Lung (tissue), 12 donors: ENCODE results near the gene TMEM30B. TPM values are rescaled to one million over a fixed set of nuclear protein-coding genes. Genes with fewer than 3 reads are reported as not detected.

Experiments
- ATAC-seq: fragments of 200-7000 bp; cut with Tn5 transposase; one replicate; pipeline ENCODE4 v1.9.1; 2020; ENCODE audit warnings: moderate number of reproducible peaks; ENCODE audit not compliant: insufficient read depth, low FRiP score
- DNase-seq, 3 donors: peaks; one replicate each; pipeline ENCODE4 v3.0.0-alpha.2; 2013 to 2017
- H3K27ac ChIP-seq, 2 donors: one replicate each; pipeline ENCODE4 v1.5.1; 2013; ENCODE audit warnings: mild to moderate bottlenecking in 2 of 2, moderate library complexity in 2 of 2, control low read depth in 1 of 2, inconsistent platforms in 1 of 2, low read depth in 1 of 2, low read length in 1 of 2
- H3K27me3 ChIP-seq, 3 donors: one replicate each; pipeline ENCODE4 v1.5.1; 2013; ENCODE audit warnings: low read length in 2 of 3; ENCODE audit not compliant: control insufficient read depth in 3 of 3, insufficient read depth in 3 of 3
- H3K36me3 ChIP-seq, 4 donors: one replicate each; pipeline ENCODE4 v1.5.1; 2013; ENCODE audit warnings: low read length in 4 of 4, mild to moderate bottlenecking in 1 of 4, moderate library complexity in 1 of 4; ENCODE audit not compliant: control insufficient read depth in 4 of 4, insufficient read depth in 4 of 4
- H3K4me1 ChIP-seq, 5 donors: one replicate each; pipeline ENCODE4 v1.5.1; 2013; ENCODE audit warnings: low read length in 5 of 5, mild to moderate bottlenecking in 2 of 5, moderate library complexity in 1 of 5; ENCODE audit not compliant: control insufficient read depth in 5 of 5, insufficient read depth in 5 of 5
- H3K4me3 ChIP-seq: one replicate; pipeline ENCODE4 v1.5.1; 2013; ENCODE audit warnings: mild to moderate bottlenecking, control low read depth, moderate library complexity
- H3K9ac ChIP-seq, 2 donors: one replicate each; pipeline ENCODE4 v1.5.1; 2013; ENCODE audit warnings: low read length in 2 of 2, control low read depth in 1 of 2; ENCODE audit not compliant: insufficient read depth in 1 of 2
- H3K9me3 ChIP-seq, 4 donors: one replicate each; pipeline ENCODE4 v1.5.1; 2013; ENCODE audit warnings: low read length in 3 of 4, mild to moderate bottlenecking in 1 of 4, moderate library complexity in 1 of 4; ENCODE audit not compliant: control insufficient read depth in 4 of 4, insufficient read depth in 3 of 4
- WGBS, 2 donors: extraction: QIAGEN DNeasy Blood & Tissue Kit; methylation state at CpG; one replicate each; pipeline ENCODE4 v1.1.7; 2013; 5-methylcytosine and 5-hydroxymethylcytosine counted together
- polyA plus RNA-seq, 2 donors: library from polyadenylated mRNA; stranded (reverse); fragments of 200-250 nt; gene quantifications; one replicate each; pipeline ENCODE4 v1.2.1, GENCODE V29; 2013
- total RNA-seq, 2 donors: library from RNA; depleted of rRNA in 1 of 2; stranded (reverse); fragments of >200 nt in 1 of 2; gene quantifications; one replicate each; pipeline ENCODE4 v1.2.1, GENCODE V29; 2014 to 2021
- TF ChIP-seq, protein P1 (sequence below): IDR thresholded peaks from 2 replicates; pipeline ENCODE4 v1.5.1; 2012; ENCODE audit warnings: mild to moderate bottlenecking; ENCODE audit errors: control extremely low read depth, extremely low read depth
- donor health status: control.
- donor health status: control.
- donor health status: Bipolar disorder and iron deficiency.
- donor health status: healthy.
- donor health status: DM: yes; HTN: yes; CAD: no.

Gene TMEM30B
- total and polyA plus RNA-seq, 4 donors, result 14.4 to 24.3 (median 20.1) TPM

DNA sequence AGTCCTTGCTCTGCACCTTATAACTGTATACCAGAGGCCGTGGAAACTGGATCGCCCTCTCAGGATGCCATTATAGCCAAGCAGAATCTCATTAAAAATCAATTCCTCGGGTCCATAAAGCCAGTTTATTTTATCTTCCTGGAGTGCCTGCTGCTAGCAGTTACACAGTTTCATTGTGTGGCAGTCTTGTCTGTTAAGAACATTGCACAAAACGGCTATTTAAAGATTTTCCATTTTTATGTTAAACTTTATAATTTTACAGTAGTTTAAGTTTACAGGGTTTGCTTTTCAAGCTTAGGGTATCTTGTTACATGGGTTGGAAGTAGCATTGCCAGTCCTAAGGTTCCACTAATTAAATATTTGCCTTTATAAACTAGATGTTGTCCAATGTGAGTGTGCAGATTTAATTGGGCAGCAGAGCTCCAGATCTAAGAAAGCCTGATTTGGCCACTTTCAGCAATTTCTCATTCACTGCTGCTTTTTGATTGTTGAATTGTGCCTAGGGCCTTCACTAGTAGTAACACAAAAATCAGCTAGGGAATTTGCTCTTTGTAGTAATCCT is 17.0 kb downstream of the TMEM30B start:
- DNase-seq (peak in 1 of 3 donors; percentile 10), ATAC-seq (no peak)
- 76 to 89% methylated on average over 4 of the region's 4 CpGs for WGBS, 2 donors
- H3K4me1 ChIP-seq, result peaks cover 0 to 12% (median 0%) of the 10 kb centered on the region in 5 donors
- H3K4me3 ChIP-seq, result no peak overlapping the region
- no peak overlapping the region for H3K27ac ChIP-seq
- H3K9me3 ChIP-seq, result no peaks in the 10 kb centered on the region
- H3K36me3 ChIP-seq, result no peaks in the 10 kb centered on the region
- H3K27me3 ChIP-seq, result peaks cover 0 to 2% (median 0%) of the 10 kb centered on the region in 3 donors
- H3K9ac ChIP-seq, result no peak overlapping the region
- TF ChIP-seq, protein P1, sequence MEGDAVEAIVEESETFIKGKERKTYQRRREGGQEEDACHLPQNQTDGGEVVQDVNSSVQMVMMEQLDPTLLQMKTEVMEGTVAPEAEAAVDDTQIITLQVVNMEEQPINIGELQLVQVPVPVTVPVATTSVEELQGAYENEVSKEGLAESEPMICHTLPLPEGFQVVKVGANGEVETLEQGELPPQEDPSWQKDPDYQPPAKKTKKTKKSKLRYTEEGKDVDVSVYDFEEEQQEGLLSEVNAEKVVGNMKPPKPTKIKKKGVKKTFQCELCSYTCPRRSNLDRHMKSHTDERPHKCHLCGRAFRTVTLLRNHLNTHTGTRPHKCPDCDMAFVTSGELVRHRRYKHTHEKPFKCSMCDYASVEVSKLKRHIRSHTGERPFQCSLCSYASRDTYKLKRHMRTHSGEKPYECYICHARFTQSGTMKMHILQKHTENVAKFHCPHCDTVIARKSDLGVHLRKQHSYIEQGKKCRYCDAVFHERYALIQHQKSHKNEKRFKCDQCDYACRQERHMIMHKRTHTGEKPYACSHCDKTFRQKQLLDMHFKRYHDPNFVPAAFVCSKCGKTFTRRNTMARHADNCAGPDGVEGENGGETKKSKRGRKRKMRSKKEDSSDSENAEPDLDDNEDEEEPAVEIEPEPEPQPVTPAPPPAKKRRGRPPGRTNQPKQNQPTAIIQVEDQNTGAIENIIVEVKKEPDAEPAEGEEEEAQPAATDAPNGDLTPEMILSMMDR, result no peak

DNA sequence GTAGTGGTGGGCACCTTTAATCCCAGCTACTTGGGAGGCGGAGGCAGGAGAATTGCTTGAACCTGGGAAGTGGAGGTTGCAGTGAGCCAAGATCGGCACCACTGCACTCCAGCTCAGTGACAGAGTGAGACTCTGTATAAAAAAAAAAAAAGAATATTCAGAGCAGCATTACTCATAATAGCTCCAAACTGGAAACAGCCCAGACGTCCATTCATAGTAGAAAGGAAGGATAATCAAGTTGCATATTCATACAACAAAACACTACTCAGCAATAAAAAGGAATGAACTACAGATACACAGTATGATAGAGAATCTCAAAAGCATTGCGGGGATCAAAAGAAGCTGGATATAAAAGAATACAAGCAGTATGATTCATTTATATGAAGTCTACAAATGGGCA is 19.1 kb downstream of the TMEM30B start:
- WGBS, 2 donors, result 84 to 86% methylated on average over 4 of the region's 4 CpGs
- Histone ChIP-seq H3K4me1 (peaks cover 0 to 11% (median 0%) of the 10 kb centered on the region in 5 donors), H3K9ac (no peak overlapping the region), H3K27me3 (no peaks in the 10 kb centered on the region), H3K4me3 (no peak overlapping the region), H3K36me3 (no peaks in the 10 kb centered on the region), H3K9me3 (no peaks in the 10 kb centered on the region), H3K27ac (no peak overlapping the region)
- TF ChIP-seq, protein P1, result no peak
- ATAC-seq (no peak), DNase-seq (no peak)

DNA sequence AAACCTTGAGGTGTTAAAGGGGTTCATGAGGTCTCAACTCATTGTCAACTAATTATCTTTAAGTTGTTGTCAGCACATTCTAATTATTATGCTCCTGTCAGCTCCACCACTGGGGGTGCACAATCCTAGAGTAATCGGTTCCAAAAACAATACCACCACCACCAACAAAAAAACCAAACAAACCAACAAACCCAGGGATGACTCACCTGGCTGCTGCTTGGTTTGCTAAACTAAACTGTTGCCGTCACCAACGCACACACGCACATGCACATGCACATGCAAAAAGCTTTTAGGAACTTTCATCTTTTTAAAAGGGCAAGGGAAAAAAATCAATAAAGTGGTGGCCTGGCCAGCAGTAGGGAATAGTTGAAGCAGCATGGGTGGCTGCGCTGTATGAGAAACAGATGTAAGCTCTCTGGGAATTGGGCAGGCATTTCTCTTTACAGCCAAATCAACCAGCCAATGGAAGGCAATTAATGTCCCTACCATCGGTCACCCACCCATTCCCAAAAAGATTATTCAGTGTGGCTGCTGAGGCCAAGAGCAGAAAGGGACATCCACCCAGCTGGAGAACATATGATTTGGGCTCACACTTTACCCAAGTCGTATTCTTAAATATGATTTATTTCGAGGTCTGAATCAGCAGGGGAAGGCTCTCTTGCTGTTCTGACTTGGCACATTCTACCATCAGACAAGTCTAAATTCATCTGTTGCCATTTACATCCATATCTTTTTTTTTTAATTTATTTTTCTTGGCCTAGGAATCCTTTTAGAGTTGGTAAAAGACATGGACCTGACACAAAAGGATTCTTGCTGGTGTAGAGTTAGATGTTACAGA is 20.0 kb downstream of the TMEM30B start:
- TF ChIP-seq, protein P1, result no peak
- 84 to 90% methylated on average over 8 of the region's 8 CpGs for WGBS, 2 donors
- DNase-seq (no peak), ATAC-seq (no peak)
- Histone ChIP-seq H3K4me3 (no peak overlapping the region), H3K9me3 (no peaks in the 10 kb centered on the region), H3K27ac (no peak overlapping the region), H3K4me1 (peaks cover 0 to 8% (median 0%) of the 10 kb centered on the region in 5 donors), H3K27me3 (no peaks in the 10 kb centered on the region), H3K36me3 (no peaks in the 10 kb centered on the region), H3K9ac (no peak overlapping the region)
